Peyer's patch (tissue), 4 donors: ENCODE measurements around the gene WWOX.

Experiments
- POLR2A ChIP-seq, 2 donors: fragments of 450-650 bp; IDR thresholded peaks; one replicate each; pipeline ENCODE4 v1.5.1; 2017; ENCODE audit warnings: antibody characterized with exemption in 2 of 2, mild to moderate bottlenecking in 2 of 2, moderate library complexity in 2 of 2
- TF ChIP-seq, protein P1 (sequence below), 6 experiments: fragments of 450-650 bp in 4 of 6; fragments of 200-600 bp in 2 of 6; sonication (generic) in 1 of 6; IDR thresholded peaks; one replicate each; pipeline ENCODE4 v1.5.1; 2017 to 2019; ENCODE audit warnings: antibody characterized with exemption in 6 of 6, mild to moderate bottlenecking in 3 of 6, moderate library complexity in 1 of 6

DNA sequence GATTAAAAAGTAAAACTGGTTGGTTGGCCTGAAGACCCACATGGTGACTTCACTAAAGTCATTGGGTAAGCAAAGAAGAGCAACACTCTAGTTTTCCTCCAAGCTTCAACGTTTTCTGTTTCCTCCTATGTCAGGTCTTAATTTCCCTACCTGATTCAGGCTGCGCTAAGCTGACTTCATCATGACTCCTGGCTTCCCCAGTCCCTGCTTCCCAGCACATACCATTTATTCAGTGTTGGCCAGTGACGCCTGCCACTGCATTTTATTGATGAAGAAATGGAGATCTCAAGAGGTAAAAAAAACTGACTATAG lies 645.3 kb downstream of the WWOX start:
- TF ChIP-seq POLR2A (IDR thresholded peaks at IDR 0.05) = no peak
- TF ChIP-seq, protein P1, sequence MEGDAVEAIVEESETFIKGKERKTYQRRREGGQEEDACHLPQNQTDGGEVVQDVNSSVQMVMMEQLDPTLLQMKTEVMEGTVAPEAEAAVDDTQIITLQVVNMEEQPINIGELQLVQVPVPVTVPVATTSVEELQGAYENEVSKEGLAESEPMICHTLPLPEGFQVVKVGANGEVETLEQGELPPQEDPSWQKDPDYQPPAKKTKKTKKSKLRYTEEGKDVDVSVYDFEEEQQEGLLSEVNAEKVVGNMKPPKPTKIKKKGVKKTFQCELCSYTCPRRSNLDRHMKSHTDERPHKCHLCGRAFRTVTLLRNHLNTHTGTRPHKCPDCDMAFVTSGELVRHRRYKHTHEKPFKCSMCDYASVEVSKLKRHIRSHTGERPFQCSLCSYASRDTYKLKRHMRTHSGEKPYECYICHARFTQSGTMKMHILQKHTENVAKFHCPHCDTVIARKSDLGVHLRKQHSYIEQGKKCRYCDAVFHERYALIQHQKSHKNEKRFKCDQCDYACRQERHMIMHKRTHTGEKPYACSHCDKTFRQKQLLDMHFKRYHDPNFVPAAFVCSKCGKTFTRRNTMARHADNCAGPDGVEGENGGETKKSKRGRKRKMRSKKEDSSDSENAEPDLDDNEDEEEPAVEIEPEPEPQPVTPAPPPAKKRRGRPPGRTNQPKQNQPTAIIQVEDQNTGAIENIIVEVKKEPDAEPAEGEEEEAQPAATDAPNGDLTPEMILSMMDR (IDR thresholded peaks at IDR 0.05) = no peak
